ENCODE results near the gene ASPHD2.

ASPHD2 gene

DNA sequence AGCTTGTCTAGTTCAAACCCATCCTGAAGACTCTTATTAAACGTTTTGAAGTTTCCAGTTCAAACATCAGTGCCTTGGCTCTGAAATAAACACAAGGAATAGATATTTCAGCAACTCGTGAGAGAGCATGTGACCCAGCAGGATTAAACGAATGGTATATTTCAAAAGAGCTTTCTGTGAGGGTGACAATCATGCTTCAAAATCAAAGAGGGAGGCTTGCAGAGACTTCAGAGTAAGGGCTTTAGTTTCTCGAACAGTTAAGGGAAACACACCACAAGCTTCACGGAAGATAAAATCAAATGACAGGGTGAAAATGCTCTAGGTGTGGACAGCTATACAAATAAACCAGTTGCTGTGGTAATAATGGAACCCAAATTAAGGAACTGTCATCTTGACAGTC, 53.1 kb downstream of the ASPHD2 start:
- H3K9me3 Mint-ChIP-seq: no peaks in the 10 kb centered on the region
- H3K36me3 Mint-ChIP-seq (ENCODE audit: low read depth): peaks cover 18% of the 10 kb centered on the region
- peak overlapping the region; percentile 88 to 98 (median 98) for H3K27ac Mint-ChIP-seq
- H3K4me1 Mint-ChIP-seq: peaks cover 74% of the 10 kb centered on the region
- no peaks in the 10 kb centered on the region for H3K27me3 Mint-ChIP-seq (ENCODE audit: low read depth)
- peak overlapping the region; percentile 90 to 97 (median 95) for H3K4me3 Mint-ChIP-seq
- no peak for TF ChIP-seq CTCF (IDR thresholded peaks at IDR 0.05; ENCODE audit: unreplicated experiment in 3 of 3)

DNA sequence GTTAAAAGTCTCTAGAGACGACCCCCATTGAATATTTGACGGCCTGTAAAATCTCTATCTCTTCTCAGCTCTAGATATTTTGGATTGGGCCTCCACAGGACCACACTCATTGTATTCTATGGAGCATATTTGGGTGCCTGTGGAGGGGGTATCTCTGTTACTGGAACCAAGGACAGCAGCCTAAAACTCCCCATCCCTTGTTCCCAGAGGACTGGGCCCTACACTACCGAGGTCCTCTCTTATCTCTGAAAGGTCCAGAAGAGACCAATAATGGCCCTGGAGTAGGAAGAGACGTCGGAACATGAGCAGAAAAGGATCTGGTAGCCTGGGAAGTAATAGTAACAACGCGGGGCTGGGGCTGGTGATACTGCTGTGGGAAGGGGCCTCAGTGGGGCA, 54.0 kb downstream of the ASPHD2 start:
- no peak for TF ChIP-seq CTCF (IDR thresholded peaks at IDR 0.05; ENCODE audit: unreplicated experiment in 3 of 3)
- no peaks in the 10 kb centered on the region for H3K27me3 Mint-ChIP-seq (ENCODE audit: low read depth)
- peaks cover 67% of the 10 kb centered on the region for H3K4me1 Mint-ChIP-seq
- peaks cover 9% of the 10 kb centered on the region for H3K36me3 Mint-ChIP-seq (ENCODE audit: low read depth)
- H3K9me3 Mint-ChIP-seq: no peaks in the 10 kb centered on the region
- H3K4me3 Mint-ChIP-seq: peak overlapping the region; percentile 90 to 97 (median 95)
- H3K27ac Mint-ChIP-seq: peak overlapping the region; percentile 88 to 98 (median 98)

- peak within 1 kb of the TSS; percentile 90 to 97 (median 95) for H3K4me3 Mint-ChIP-seq
- peaks cover 67% of the 10 kb centered on the region for H3K4me1 Mint-ChIP-seq
- H3K27me3 Mint-ChIP-seq (ENCODE audit: low read depth): no peaks in the 10 kb centered on the region
- no peak for TF ChIP-seq CTCF (IDR thresholded peaks at IDR 0.05; ENCODE audit: unreplicated experiment in 3 of 3)
- H3K36me3 Mint-ChIP-seq (ENCODE audit: low read depth): peaks cover 14% of the 10 kb centered on the region
- H3K27ac Mint-ChIP-seq: peak within 1 kb of the TSS; percentile 88 to 98 (median 98)
- H3K9me3 Mint-ChIP-seq: no peaks in the 10 kb centered on the region
Measured at GRCh38 chr22:26483439-26484359, 54.6 kb downstream of the ASPHD2 start, which contains the start of the genes HPS4 and SRRD. HPS4 (minus strand) TSS chr22:26483783; CDS start chr22:26481762, 2,021 bp downstream. SRRD (plus strand) TSS chr22:26483877; CDS start chr22:26483891, 14 bp downstream.

DNA sequence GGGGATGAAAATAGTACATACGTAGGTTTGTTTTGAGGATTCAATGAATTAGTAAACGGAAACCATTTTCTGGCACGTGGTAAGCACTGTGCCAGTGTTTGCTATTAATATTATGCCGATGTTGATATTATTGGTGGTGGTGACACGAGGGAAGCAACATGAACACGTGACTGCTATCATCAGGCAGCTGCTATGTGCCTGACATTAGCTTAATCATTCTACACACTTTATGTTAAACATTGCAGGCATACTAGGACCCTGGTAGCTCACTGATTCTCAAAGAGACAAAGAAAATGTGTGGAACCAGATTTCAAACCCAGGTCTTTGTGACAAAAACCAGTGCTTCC, 55.3 kb downstream of the ASPHD2 start:
- no peak for TF ChIP-seq CTCF (IDR thresholded peaks at IDR 0.05; ENCODE audit: unreplicated experiment in 3 of 3)
- peak overlapping the region; percentile 84 to 98 (median 94) for H3K27ac Mint-ChIP-seq
- H3K27me3 Mint-ChIP-seq (ENCODE audit: low read depth): no peaks in the 10 kb centered on the region
- peak overlapping the region; percentile 90 to 97 (median 95) for H3K4me3 Mint-ChIP-seq
- H3K36me3 Mint-ChIP-seq (ENCODE audit: low read depth): peaks cover 20% of the 10 kb centered on the region
- H3K9me3 Mint-ChIP-seq: no peaks in the 10 kb centered on the region
- peaks cover 62% of the 10 kb centered on the region for H3K4me1 Mint-ChIP-seq

DNA sequence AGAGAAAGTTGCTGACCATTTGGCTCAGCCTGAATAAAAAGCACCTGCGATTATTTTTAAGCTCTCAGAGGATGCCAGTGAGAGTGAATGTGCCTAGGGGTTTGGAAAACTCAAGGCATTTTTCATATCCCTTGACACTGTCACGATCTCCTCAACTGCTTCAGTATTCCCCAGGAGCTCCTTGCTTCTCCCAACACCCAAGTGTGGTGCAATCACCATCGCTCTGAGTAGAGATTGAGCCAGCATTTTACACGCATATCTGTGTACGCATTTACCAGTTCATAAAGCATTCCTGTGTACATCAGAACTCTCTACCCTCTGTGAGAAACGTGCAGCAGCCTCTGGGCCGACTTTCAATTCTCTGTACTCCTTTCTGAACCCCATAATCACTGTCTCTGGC, 56.0 kb downstream of the ASPHD2 start:
- Mint-ChIP-seq H3K4me1 (peaks cover 55% of the 10 kb centered on the region), H3K27ac (peak overlapping the region; percentile 6 to 84 (median 65)), H3K9me3 (no peaks in the 10 kb centered on the region)

More for the DNA sequence above, 56.0 kb downstream of the ASPHD2 start:
- no peak for TF ChIP-seq CTCF (IDR thresholded peaks at IDR 0.05; ENCODE audit: unreplicated experiment in 3 of 3)
- no peaks in the 10 kb centered on the region for H3K27me3 Mint-ChIP-seq (ENCODE audit: low read depth)
- peak overlapping the region; percentile 90 to 97 (median 95) for H3K4me3 Mint-ChIP-seq
- H3K36me3 Mint-ChIP-seq (ENCODE audit: low read depth): peaks cover 19% of the 10 kb centered on the region

All from nephron (organoid).